GM19395 (cell line): ENCODE results near the gene CCR1.

Experiments used
- ATAC-seq: cut with Tn5 transposase; IDR thresholded peaks from one replicate; pipeline ENCODE4 v1.9.1; 2021; ENCODE audit warnings: mild to moderate bottlenecking, moderate library complexity; ENCODE audit not compliant: unreplicated experiment

CCR1 gene

DNA sequence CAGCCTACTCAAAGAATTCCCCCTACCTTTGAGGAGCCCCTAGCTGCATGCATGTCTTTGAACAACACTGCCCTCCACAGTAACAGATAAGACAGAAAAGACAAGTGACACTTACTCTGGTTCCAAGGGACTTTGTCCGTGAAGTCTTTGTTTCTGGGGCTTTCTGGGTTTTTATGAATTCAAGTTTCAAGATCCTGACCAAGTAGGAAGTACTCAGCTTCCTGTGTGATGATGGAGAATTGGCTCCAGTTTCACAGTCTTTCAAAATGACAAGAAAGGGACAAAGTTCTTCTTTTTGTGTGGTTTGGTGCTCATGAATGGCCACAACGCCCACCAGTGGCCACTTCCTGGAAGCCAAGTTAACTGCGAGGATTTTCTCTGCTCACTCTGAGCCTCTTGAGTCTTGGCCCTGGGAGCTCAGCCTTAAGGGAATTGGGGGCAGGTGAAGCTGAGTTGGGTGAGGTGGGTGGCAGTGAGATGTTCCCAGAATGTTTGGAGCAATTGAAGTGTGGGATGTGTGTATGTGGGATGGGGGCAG, at the start of gene CCR1:
Gene CCR1 (minus strand): TSS at position 147 of the 538 bp plus-strand sequence. CDS start 4,000 bp downstream, outside the sequence.
- peak; percentile 58 for ATAC-seq

- no peak for ATAC-seq
Measured at GRCh38 chr3:46252980-46253379, 44.9 kb upstream of the CCR1 start.

DNA sequence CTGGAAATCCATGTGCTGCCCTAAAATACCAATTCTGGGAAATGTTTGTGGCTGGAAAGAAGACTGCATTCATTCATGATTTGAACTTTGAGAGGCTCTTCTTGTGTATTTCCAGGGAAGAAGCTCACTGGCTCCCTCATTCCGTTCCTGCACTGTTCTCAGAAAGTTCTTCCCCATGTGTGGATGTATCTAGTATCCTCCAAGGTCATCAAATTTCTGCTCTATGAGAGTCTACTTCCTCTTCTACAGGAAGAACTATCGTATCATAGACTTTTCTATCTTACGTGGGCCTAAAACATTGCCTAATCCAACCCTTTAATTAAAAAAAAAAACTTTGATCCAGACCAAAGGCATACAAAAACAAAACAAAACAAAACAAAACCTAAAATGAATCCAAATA, 37.0 kb upstream of the CCR1 start:
- ATAC-seq: no peak

DNA sequence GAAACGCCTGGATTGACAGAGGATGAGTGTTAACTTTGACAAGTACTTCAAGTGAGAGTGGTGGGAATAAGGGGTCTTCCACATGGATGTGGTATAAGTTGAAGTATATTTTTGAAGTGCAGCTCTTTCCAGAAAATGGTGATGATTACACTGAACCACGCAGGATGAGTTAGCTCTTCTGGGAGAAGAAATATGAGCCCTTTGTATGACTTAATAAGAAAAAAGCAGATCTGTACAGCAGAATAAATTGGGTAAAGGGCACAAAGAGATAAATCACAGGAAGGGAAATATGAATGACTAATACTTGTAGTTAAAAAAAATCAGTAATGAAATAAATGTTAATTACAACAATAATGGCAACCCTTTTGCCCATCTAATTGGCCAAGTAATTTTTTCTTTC, 35.4 kb upstream of the CCR1 start:
- no peak for ATAC-seq

DNA sequence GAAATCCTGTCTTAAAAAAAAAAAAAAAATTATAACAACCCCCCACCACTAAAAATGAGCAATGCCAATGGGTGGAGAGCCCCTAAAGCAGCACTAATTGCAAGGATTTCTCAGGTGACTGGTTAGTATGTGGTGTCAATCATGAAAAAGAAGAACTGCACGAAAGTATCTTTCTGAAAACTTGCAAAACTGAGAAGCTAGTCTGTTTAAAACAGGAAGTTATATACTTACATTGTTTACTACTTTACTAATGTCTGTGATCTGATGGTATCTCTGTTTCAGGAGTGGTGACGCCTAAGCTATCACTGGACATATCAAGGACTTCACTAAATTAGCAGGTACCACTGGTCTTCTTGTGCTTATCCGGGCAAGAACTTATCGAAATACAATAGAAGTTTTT, 34.0 kb upstream of the CCR1 start, which contains the start of gene CCR3:
Gene CCR3 (plus strand): TSS at position 341 of the 400 bp plus-strand sequence. CDS start 22,699 bp downstream, outside the sequence.
- ATAC-seq: no peak

- ATAC-seq: no peak
Measured at GRCh38 chr3:46239952-46240351, 31.8 kb upstream of the CCR1 start.

DNA sequence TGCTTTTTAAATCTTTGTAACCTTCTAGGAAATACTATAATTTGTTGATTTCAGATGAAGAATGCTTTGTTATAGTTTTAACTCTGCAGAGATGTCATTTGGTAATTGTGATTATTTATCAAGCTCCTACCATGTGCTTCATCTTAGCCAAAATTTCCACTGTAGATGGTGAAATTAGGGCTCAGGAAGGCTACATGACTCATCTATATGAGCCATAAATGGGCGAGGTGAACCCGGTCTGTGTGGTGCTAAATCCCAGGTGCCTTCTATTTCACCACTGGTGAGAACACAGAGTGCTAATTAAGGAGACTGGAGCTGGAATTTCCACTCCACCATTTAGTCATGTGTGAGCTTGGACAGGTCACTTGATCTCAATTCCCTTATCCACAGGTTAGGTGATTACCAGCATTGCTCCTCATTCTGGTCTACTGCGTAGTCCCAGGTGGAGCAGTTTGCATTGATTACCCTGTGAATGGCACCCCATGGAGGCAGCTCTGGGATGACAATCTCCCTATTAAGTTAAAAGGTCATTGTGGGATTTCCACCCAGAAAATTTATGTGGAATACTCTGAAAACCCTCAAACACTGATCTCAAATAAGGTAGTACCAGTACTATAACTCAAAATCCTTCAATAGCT, 31.3 kb upstream of the CCR1 start:
- no peak for ATAC-seq

- ATAC-seq: no peak
Measured at GRCh38 chr3:46238386-46238785, 30.3 kb upstream of the CCR1 start.

DNA sequence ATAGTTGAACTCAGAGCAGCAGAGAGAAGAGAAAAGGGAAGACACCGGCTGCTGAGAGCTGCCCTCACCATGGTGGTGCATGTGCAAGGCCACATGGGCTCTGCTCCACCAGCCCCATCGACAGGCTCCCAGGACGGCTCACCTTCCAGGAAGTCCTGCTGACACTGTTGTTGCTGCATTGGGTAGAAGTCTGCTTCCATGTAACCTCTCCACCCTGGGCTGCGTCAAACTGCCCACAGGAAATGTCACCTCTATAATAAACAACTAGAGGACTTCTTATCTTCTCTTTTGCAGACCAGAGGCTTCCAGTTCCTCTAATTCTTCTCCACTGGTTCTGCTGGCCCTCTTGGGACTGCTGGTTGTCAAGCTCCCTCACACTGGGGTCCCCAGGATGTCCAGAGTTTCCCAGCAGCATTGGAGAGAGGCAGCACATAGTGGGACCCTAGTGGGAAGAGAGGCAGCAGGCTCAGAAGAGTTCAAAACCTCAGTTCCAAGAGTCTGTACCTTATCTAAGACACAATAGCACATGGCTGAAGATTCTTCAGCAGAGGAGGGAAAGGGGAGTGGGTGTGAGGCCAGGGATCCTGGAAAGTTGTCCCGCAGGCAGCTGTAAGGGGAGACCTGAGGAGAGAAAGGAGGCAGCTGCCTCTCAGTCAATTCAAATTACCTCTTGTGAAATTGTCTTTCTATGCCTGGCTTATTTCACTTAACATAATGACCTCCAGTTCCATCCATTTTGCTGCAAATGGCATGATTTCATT, 28.4 kb upstream of the CCR1 start:
- ATAC-seq: no peak

GRCh38 chr3:46235425-46235824, 27.3 kb upstream of the CCR1 start:
- no peak for ATAC-seq

DNA sequence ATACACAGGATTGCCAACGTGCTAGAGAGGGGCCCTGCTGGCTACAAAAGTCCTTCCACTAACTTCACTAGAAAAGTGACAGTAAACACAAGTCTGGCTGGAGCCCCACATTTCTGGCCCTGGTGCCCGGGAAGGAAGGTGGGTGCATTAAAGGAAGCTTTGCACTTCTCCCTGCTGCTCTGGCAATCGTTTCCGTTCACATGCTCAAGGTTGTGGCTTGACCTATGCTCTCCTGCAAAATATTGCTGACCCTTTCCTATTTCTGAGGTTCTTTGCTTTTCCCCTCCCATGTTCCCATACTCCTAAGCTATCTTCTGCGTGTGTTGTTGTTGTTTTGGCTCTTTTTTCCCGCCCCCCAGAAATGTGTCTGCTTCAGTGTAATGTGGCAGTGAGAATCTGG, 25.1 kb upstream of the CCR1 start:
- no peak for ATAC-seq

DNA sequence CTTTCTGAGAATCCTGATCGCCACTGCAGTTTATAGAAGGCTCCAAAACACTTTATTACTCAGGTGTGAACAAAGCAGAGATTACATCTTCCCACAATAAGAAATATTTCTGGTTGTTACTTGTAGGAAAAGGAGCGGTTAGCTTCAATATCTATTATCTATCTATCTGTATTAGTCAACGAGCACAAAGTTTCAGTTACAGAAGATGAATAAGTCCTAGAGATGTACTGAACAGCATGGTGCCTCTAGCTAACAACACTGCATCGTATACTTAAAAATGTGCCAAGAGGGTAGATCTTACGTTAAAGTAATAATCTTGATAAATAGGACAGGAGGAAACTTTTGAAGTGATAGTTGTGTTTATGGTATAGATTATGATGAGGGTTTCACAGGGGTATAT, 23.2 kb upstream of the CCR1 start:
- ATAC-seq: no peak

GRCh38 chr3:46228260-46229242, 20.4 kb upstream of the CCR1 start:
- ATAC-seq: no peak

DNA sequence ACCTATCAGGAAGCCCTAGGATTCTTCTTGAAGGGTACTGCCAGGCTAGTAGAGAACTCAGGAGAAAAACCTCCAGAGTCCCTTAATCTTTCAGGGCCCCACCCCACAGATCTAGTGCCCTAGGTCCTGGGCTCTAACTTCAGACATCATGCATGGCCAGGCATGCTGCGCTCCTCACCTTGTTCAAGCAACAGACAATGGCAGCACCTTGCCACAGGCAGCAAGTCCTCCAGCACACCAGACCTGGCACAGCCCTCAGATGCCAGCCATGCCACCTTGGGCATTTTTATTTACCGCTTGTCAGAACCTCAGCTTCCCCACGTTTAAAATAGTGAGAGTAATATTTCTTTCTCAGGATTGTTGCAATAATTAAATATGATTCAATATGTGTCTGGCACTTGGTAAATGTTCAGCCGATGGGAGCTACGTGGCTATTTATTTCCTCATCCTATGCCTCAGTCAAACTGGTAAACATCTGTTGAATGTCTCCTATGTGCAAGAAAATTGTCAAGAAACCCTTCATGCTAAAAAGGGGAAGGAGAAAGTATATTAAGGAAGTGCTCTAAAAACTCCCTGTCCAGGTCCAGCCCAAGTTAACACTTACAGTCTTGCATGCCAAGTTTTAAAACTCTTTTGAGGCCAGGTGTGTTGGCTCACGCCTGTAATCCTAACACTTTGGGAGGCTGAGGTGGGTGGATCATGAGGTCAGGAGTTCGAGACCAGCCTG, 14.5 kb upstream of the CCR1 start:
- no peak for ATAC-seq

GRCh38 chr3:46221938-46222337, 13.8 kb upstream of the CCR1 start:
- no peak for ATAC-seq

DNA sequence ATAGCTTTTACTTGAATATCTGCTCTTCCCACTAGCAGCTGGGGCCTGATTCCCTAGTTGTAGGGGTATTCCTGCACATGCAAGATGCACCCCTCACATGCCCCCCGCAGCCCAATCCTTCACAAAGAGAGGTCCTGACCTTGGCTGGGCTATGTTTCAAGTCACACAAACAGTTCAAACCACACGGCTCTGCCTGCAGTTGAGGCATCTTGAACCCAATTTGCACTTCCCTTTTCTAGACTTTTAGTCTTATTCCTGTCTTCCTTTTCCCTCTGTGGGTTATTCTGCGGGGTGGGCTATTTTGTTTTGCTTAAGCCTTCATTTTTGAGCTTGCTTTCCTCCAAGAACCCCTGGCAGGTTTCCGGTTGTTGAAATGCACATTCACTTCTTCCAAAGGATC, 13.3 kb upstream of the CCR1 start:
- ATAC-seq: no peak

- no peak for ATAC-seq
Measured at GRCh38 chr3:46218196-46218709, 10.1 kb upstream of the CCR1 start.

GRCh38 chr3:46215810-46216414, 7.8 kb upstream of the CCR1 start:
- ATAC-seq: no peak

DNA sequence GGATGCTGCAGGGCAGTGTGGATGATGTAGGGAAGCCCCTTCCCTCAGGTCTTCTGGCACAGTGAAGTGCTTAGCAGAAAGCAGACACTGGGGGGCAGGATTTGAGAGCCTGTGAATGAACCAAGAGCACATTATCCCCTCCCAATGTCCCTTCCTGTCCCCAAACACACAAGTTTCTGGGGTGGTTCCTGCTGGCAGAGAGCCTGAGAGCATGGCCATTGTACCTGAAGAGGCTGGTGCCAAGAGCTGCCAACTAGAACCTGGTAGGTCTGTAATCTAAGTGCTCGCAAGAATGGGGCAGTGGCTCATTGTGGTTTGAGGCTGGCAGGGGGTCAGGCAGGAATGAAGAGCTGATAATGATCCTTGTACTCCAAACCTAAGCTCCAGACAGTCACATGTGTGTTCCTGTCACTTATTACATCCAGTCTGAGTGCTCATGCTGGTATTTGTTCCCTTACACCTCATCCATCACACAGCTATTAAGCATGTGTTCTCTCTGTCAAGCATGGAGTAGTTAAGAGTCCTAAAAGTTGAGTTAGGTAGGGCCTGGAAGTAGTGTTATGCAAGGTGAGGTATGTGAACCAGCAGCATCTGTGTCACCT, 6.7 kb upstream of the CCR1 start:
- ATAC-seq: no peak
